Stimulated activated naive CD8-positive, alpha-beta T cell treated with anti-CD3 and anti-CD28 coated beads, Interleukin-15, Interleukin-2, amounts not matched to agents 100 ng/mL and 50 ng/mL, for 24 hours (primary cell): ENCODE measurements around the gene CFAP43.

Experiments used
- H3K27ac Mint-ChIP-seq: one replicate; pipeline ENCODE4 v1.8.0; 2021; ENCODE audit warnings: mild to moderate bottlenecking, mixed read lengths
- H3K27me3 Mint-ChIP-seq: one replicate; pipeline ENCODE4 v1.8.0; 2021; ENCODE audit warnings: mixed read lengths
- H3K36me3 Mint-ChIP-seq: one replicate; pipeline ENCODE4 v1.8.0; 2021; ENCODE audit warnings: low read depth, mixed read lengths
- H3K4me1 Mint-ChIP-seq: one replicate; pipeline ENCODE4 v1.8.0; 2021; ENCODE audit warnings: low read depth, mixed read lengths
- H3K4me3 Mint-ChIP-seq: one replicate; pipeline ENCODE4 v1.8.0; 2021; ENCODE audit warnings: mild to moderate bottlenecking, mixed read lengths
- H3K9me3 Mint-ChIP-seq: one replicate; pipeline ENCODE4 v1.8.0; 2021; ENCODE audit warnings: mixed read lengths

CFAP43 gene

GRCh38 chr10:104088239-104088638, 143.9 kb downstream of the CFAP43 start:
- Mint-ChIP-seq H3K27ac (no peak overlapping the region), H3K4me1 (peaks cover 7% of the 10 kb centered on the region), H3K9me3 (no peaks in the 10 kb centered on the region), H3K4me3 (no peak overlapping the region), H3K27me3 (no peaks in the 10 kb centered on the region), H3K36me3 (no peaks in the 10 kb centered on the region)

- no peaks in the 10 kb centered on the region for H3K9me3 Mint-ChIP-seq
- H3K4me3 Mint-ChIP-seq, result no peak within 1 kb of the TSS
- no peaks in the 10 kb centered on the region for H3K27me3 Mint-ChIP-seq
- H3K36me3 Mint-ChIP-seq, result no peaks in the 10 kb centered on the region
- H3K4me1 Mint-ChIP-seq, result peaks cover 4% of the 10 kb centered on the region
- no peak within 1 kb of the TSS for H3K27ac Mint-ChIP-seq
These were observed 146.3 kb downstream of the CFAP43 start, which contains the start of gene COL17A1 for GRCh38 chr10:104085801-104086400. TSS of gene COL17A1 (minus strand) at chr10:104085880. CDS start at chr10:104080673, 5,207 bp downstream.

GRCh38 chr10:104084482-104085142, 147.6 kb downstream of the CFAP43 start:
- Mint-ChIP-seq H3K4me3 (no peak overlapping the region), H3K27me3 (no peaks in the 10 kb centered on the region), H3K36me3 (no peaks in the 10 kb centered on the region), H3K4me1 (peaks cover under 1% of the 10 kb centered on the region), H3K9me3 (no peaks in the 10 kb centered on the region), H3K27ac (no peak overlapping the region)

GRCh38 chr10:104081998-104082397, 150.2 kb downstream of the CFAP43 start:
- H3K27ac Mint-ChIP-seq, result no peak overlapping the region
- no peak overlapping the region for H3K4me3 Mint-ChIP-seq
- no peaks in the 10 kb centered on the region for H3K36me3 Mint-ChIP-seq
- H3K4me1 Mint-ChIP-seq, result no peaks in the 10 kb centered on the region
- no peaks in the 10 kb centered on the region for H3K27me3 Mint-ChIP-seq
- no peaks in the 10 kb centered on the region for H3K9me3 Mint-ChIP-seq

GRCh38 chr10:104080762-104081161, 151.4 kb downstream of the CFAP43 start:
- Mint-ChIP-seq H3K36me3 (no peaks in the 10 kb centered on the region), H3K27ac (no peak overlapping the region), H3K4me1 (no peaks in the 10 kb centered on the region), H3K27me3 (no peaks in the 10 kb centered on the region), H3K9me3 (no peaks in the 10 kb centered on the region), H3K4me3 (no peak overlapping the region)
